Trophoblast cell (in vitro differentiated cells and primary cell): ENCODE measurements around the gene H6PD. TPM values are rescaled to one million over a fixed set of nuclear protein-coding genes. Genes with fewer than 3 reads are reported as not detected.

Experiments used
- DNase-seq, 2 donors: peaks; one replicate each; pipeline ENCODE4 v3.0.0-alpha.2; 2016
- H2AFZ ChIP-seq: 2 replicates; pipeline ENCODE4 v1.6.1; 2013; ENCODE audit warnings: low read length, moderate library complexity, mild to moderate bottlenecking; ENCODE audit not compliant: insufficient read depth, poor library complexity
- H2AK5ac ChIP-seq: 2 replicates; pipeline ENCODE4 v1.6.1; 2013; ENCODE audit warnings: mild to moderate bottlenecking, low read length
- H2BK120ac ChIP-seq: 2 replicates; pipeline ENCODE4 v1.6.1; 2013; ENCODE audit warnings: low read length, mild to moderate bottlenecking, moderate library complexity; ENCODE audit not compliant: insufficient read depth, poor library complexity
- H2BK12ac ChIP-seq: 2 replicates; pipeline ENCODE4 v1.6.1; 2013; ENCODE audit warnings: mild to moderate bottlenecking, low read length, moderate library complexity
- H2BK5ac ChIP-seq: 2 replicates; pipeline ENCODE4 v1.6.1; 2013; ENCODE audit warnings: low read length, low read depth, moderate library complexity, mild to moderate bottlenecking; ENCODE audit not compliant: poor library complexity
- H3K14ac ChIP-seq: 2 replicates; pipeline ENCODE4 v1.6.1; 2013; ENCODE audit warnings: mild to moderate bottlenecking, low read length
- H3K18ac ChIP-seq: 2 replicates; pipeline ENCODE4 v1.6.1; 2013; ENCODE audit warnings: mild to moderate bottlenecking, low read length
- H3K23ac ChIP-seq: 2 replicates; pipeline ENCODE4 v1.6.1; 2013; ENCODE audit warnings: low read length
- H3K27ac ChIP-seq: 2 replicates; pipeline ENCODE4 v1.5.1; 2013; ENCODE audit warnings: low read depth, mild to moderate bottlenecking, inconsistent platforms, low read length, moderate library complexity
- H3K27me3 ChIP-seq: 2 replicates; pipeline ENCODE4 v1.6.1; 2013; ENCODE audit warnings: inconsistent platforms, mild to moderate bottlenecking, low read length, moderate library complexity; ENCODE audit not compliant: insufficient read depth
- H3K36me3 ChIP-seq, 2 experiments: 1 replicate in 1 of 2; 2 replicates in 1 of 2; pipeline ENCODE4 v1.6.1; 2013; ENCODE audit warnings: low read length in 2 of 2, mild to moderate bottlenecking in 2 of 2, moderate library complexity in 1 of 2; ENCODE audit not compliant: insufficient read depth in 2 of 2, control insufficient read depth in 1 of 2
- H3K4ac ChIP-seq: 2 replicates; pipeline ENCODE4 v1.6.1; 2013; ENCODE audit warnings: low read depth, mild to moderate bottlenecking, low read length, moderate library complexity
- H3K4me1 ChIP-seq, 2 experiments: 1 replicate in 1 of 2; 2 replicates in 1 of 2; pipeline ENCODE4 v1.6.1; 2013; ENCODE audit warnings: low read length in 2 of 2, mild to moderate bottlenecking in 2 of 2, moderate library complexity in 1 of 2; ENCODE audit not compliant: insufficient read depth in 2 of 2, control insufficient read depth in 1 of 2
- H3K4me2 ChIP-seq: 2 replicates; pipeline ENCODE4 v1.6.1; 2013; ENCODE audit warnings: inconsistent platforms, mild to moderate bottlenecking, low read length, moderate library complexity
- H3K4me3 ChIP-seq: 2 replicates; pipeline ENCODE4 v1.5.1; 2013; ENCODE audit warnings: mild to moderate bottlenecking, low read depth, low read length, inconsistent platforms
- H3K79me1 ChIP-seq: one replicate; pipeline ENCODE4 v1.6.1; 2013; ENCODE audit warnings: low read length
- H3K79me2 ChIP-seq: 2 replicates; pipeline ENCODE4 v1.6.1; 2013; ENCODE audit warnings: low read length, mild to moderate bottlenecking; ENCODE audit not compliant: control insufficient read depth, insufficient read depth, poor library complexity
- H3K9ac ChIP-seq: 2 replicates; pipeline ENCODE4 v1.6.1; 2013; ENCODE audit warnings: mild to moderate bottlenecking, low read length
- H3K9me3 ChIP-seq: 2 replicates; pipeline ENCODE4 v1.6.1; 2013; ENCODE audit warnings: low read depth, mild to moderate bottlenecking, control low read depth, inconsistent platforms, low read length; ENCODE audit not compliant: insufficient read depth
- H4K12ac ChIP-seq: 2 replicates; pipeline ENCODE4 v1.6.1; 2013; ENCODE audit warnings: low read depth, mild to moderate bottlenecking, low read length, moderate library complexity
- H4K8ac ChIP-seq: 2 replicates; pipeline ENCODE4 v1.6.1; 2013; ENCODE audit warnings: low read depth, mild to moderate bottlenecking, low read length, moderate library complexity
- H4K91ac ChIP-seq: one replicate; pipeline ENCODE4 v1.6.1; 2013; ENCODE audit warnings: low read depth, mild to moderate bottlenecking, low read length, moderate library complexity
- WGBS: extraction: QIAGEN DNeasy Blood & Tissue Kit; methylation state at CpG from one replicate; pipeline ENCODE4 v1.1.7; 2013; ENCODE audit warnings: missing lambda C conversion rate; ENCODE audit not compliant: insufficient read length, insufficient coverage; ENCODE audit errors: extremely low coverage; 5-methylcytosine and 5-hydroxymethylcytosine counted together
- polyA plus RNA-seq: library from polyadenylated mRNA; stranded (reverse); fragments of 200-250 nt; gene quantifications from 2 replicates; pipeline ENCODE4 v1.2.3, GENCODE V29; 2013

H6PD gene, protein sequence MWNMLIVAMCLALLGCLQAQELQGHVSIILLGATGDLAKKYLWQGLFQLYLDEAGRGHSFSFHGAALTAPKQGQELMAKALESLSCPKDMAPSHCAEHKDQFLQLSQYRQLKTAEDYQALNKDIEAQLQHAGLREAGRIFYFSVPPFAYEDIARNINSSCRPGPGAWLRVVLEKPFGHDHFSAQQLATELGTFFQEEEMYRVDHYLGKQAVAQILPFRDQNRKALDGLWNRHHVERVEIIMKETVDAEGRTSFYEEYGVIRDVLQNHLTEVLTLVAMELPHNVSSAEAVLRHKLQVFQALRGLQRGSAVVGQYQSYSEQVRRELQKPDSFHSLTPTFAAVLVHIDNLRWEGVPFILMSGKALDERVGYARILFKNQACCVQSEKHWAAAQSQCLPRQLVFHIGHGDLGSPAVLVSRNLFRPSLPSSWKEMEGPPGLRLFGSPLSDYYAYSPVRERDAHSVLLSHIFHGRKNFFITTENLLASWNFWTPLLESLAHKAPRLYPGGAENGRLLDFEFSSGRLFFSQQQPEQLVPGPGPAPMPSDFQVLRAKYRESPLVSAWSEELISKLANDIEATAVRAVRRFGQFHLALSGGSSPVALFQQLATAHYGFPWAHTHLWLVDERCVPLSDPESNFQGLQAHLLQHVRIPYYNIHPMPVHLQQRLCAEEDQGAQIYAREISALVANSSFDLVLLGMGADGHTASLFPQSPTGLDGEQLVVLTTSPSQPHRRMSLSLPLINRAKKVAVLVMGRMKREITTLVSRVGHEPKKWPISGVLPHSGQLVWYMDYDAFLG
- polyA plus RNA-seq, result 9.1 and 9.4 TPM in 2 replicates

GRCh38 chr1:9234223-9235095 is at the start of gene H6PD:
H6PD (plus strand) TSS chr1:9234774; CDS start chr1:9244935, 10,161 bp downstream.
- peak within 1 kb of the TSS; percentile 94 for H4K91ac ChIP-seq
- peak within 1 kb of the TSS; percentile 98 for H2BK120ac ChIP-seq
- H2BK5ac ChIP-seq, result peak within 1 kb of the TSS; percentile 92
- H4K12ac ChIP-seq, result peak within 1 kb of the TSS; percentile 95
- H3K4me2 ChIP-seq, result peak within 1 kb of the TSS; percentile 99
- H3K9ac ChIP-seq, result peak within 1 kb of the TSS; percentile 97
- no peaks in the 10 kb centered on the region for H3K36me3 ChIP-seq
- peak within 1 kb of the TSS; percentile 97 for H4K8ac ChIP-seq
- H2AK5ac ChIP-seq, result no peak within 1 kb of the TSS
- H3K4me3 ChIP-seq, result peak within 1 kb of the TSS; percentile 92
- no peaks in the 10 kb centered on the region for H3K27me3 ChIP-seq
- peak within 1 kb of the TSS; percentile 98 for H3K14ac ChIP-seq
- no peak within 1 kb of the TSS for H3K23ac ChIP-seq
- peak within 1 kb of the TSS; percentile 55 for H2BK12ac ChIP-seq
- peak within 1 kb of the TSS; percentile 98 for H3K18ac ChIP-seq
- peak within 1 kb of the TSS; percentile 82 for H3K27ac ChIP-seq
- no CpG with 5 or more reads among the region's 106 CpGs for WGBS
- DNase-seq, result peak; percentile 75 to 87
- peaks cover 11% of the 10 kb centered on the region for H3K79me1 ChIP-seq
- H2AFZ ChIP-seq, result peak within 1 kb of the TSS; percentile 90
- H3K9me3 ChIP-seq, result peaks cover 2% of the 10 kb centered on the region
- H3K79me2 ChIP-seq, result peaks cover 6% of the 10 kb centered on the region
- H3K4ac ChIP-seq, result peak within 1 kb of the TSS; percentile 47
- peaks cover 12 to 13% of the 10 kb centered on the region in 2 experiments for H3K4me1 ChIP-seq

DNA sequence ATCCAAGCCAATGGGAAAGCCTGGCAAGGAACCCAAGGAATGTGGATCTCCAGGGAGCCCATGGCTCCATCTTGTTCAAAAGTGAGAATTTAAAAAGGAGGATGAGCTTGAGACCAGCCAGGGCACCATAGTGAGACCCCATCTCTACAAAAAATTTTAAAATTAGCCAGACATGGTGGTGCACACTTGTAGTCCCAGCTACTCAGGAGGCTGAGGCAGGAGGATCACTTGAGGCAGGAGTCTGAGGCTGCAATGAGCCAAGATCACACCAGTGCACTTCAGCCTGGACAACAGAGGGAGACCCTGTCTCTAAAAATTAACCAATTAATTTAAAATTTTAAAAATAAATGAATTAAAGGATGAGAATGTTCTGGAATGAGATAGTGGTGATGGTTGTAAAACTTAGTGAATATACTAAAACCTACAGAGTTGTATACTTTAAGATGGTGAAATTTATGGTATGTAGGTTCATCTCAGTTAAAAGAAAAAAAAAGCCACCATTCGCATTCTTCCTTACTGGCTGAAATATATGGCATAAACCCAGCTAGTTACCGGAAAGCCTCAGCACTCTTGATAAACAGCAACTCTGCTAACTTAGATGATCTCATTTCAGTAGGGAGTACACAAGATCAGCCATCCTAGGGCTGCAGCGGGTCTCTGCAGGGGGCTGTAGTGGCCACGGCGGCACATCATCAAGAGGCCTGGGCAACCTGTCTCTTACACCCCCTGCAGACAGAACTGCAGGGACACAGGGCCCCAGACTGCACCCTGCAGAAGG is 48.3 kb upstream of the H6PD start:
- H3K27me3 ChIP-seq, result peaks cover 8% of the 10 kb centered on the region
- H2BK12ac ChIP-seq, result no peak overlapping the region
- peaks cover 13% of the 10 kb centered on the region for H3K79me2 ChIP-seq
- no peaks in the 10 kb centered on the region for H3K36me3 ChIP-seq
- no peak overlapping the region for H4K12ac ChIP-seq
- H4K91ac ChIP-seq, result no peak overlapping the region
- H3K9ac ChIP-seq, result no peak overlapping the region
- no peak overlapping the region for H2BK5ac ChIP-seq
- no CpG with 5 or more reads among the region's 5 CpGs for WGBS
- H3K4me1 ChIP-seq, result peaks cover 0 to 7% of the 10 kb centered on the region in 2 experiments
- H2AK5ac ChIP-seq, result no peak overlapping the region
- peaks cover 20% of the 10 kb centered on the region for H3K79me1 ChIP-seq
- no peak for DNase-seq
- H2AFZ ChIP-seq, result no peak overlapping the region
- no peak overlapping the region for H3K4me3 ChIP-seq
- H4K8ac ChIP-seq, result no peak overlapping the region
- H3K27ac ChIP-seq, result no peak overlapping the region
- H3K18ac ChIP-seq, result no peak overlapping the region
- H3K23ac ChIP-seq, result no peak overlapping the region
- H3K9me3 ChIP-seq, result peaks cover 2% of the 10 kb centered on the region
- no peak overlapping the region for H3K4ac ChIP-seq
- no peak overlapping the region for H2BK120ac ChIP-seq
- no peak overlapping the region for H3K14ac ChIP-seq
- H3K4me2 ChIP-seq, result no peak overlapping the region

GRCh38 chr1:9187004-9187403 is 47.6 kb upstream of the H6PD start:
- H3K4me2 ChIP-seq, result no peak overlapping the region
- H4K8ac ChIP-seq, result no peak overlapping the region
- H2BK5ac ChIP-seq, result no peak overlapping the region
- peaks cover 0 to 7% of the 10 kb centered on the region in 2 experiments for H3K4me1 ChIP-seq
- H3K79me1 ChIP-seq, result peaks cover 13% of the 10 kb centered on the region
- DNase-seq, result no peak
- H2AK5ac ChIP-seq, result no peak overlapping the region
- no peak overlapping the region for H3K14ac ChIP-seq
- no peak overlapping the region for H4K12ac ChIP-seq
- no peak overlapping the region for H2BK120ac ChIP-seq
- peaks cover 8% of the 10 kb centered on the region for H3K27me3 ChIP-seq
- H3K23ac ChIP-seq, result no peak overlapping the region
- WGBS, result no CpG with 5 or more reads among the region's 2 CpGs
- H3K4ac ChIP-seq, result no peak overlapping the region
- no peak overlapping the region for H3K9ac ChIP-seq
- no peak overlapping the region for H3K18ac ChIP-seq
- H2BK12ac ChIP-seq, result no peak overlapping the region
- no peak overlapping the region for H4K91ac ChIP-seq
- no peak overlapping the region for H2AFZ ChIP-seq
- peaks cover 2% of the 10 kb centered on the region for H3K9me3 ChIP-seq
- peaks cover 9% of the 10 kb centered on the region for H3K79me2 ChIP-seq
- H3K36me3 ChIP-seq, result no peaks in the 10 kb centered on the region
- no peak overlapping the region for H3K4me3 ChIP-seq
- no peak overlapping the region for H3K27ac ChIP-seq
